Neuron (in vitro differentiated cells): Measurements from ENCODE around the gene ZNF214.
A peak's percentile ranks its signal among the peaks of the same experiment; 100 is the strongest.

Experiments used
- H2AFZ ChIP-seq: one replicate; pipeline ENCODE4 v1.6.1; 2013; ENCODE audit warnings: low read depth, mild to moderate bottlenecking, inconsistent platforms, low read length, moderate library complexity
- H3K27me3 ChIP-seq: one replicate; pipeline ENCODE4 v1.6.1; 2013; ENCODE audit warnings: low read length; ENCODE audit not compliant: insufficient read depth
- H3K36me3 ChIP-seq: one replicate; pipeline ENCODE4 v1.6.1; 2013; ENCODE audit warnings: low read length; ENCODE audit not compliant: insufficient read depth
- H3K4me1 ChIP-seq: one replicate; pipeline ENCODE4 v1.6.1; 2013; ENCODE audit warnings: low read length; ENCODE audit not compliant: insufficient read depth
- H3K4me3 ChIP-seq: 2 replicates; pipeline ENCODE4 v1.5.1; 2013; ENCODE audit warnings: mild to moderate bottlenecking, low read length, moderate library complexity
- H3K9me3 ChIP-seq: one replicate; pipeline ENCODE4 v1.6.1; 2013; ENCODE audit warnings: low read length

The ZNF214 gene

GRCh38 chr11:7020183-7020917, at the start of gene ZNF214, which contains the start of gene NLRP14:
TSS of gene ZNF214 (minus strand) at chr11:7020346. CDS start at chr11:7002835, 17,511 bp downstream.
TSS of gene NLRP14 (plus strand) at chr11:7020479. CDS start at chr11:7038587, 18,108 bp downstream.
- no peaks in the 10 kb centered on the region for H3K9me3 ChIP-seq
- H3K4me3 ChIP-seq, result peak within 1 kb of the TSS; percentile 58
- H3K36me3 ChIP-seq, result no peaks in the 10 kb centered on the region
- peaks cover 15% of the 10 kb centered on the region for H3K4me1 ChIP-seq
- H3K27me3 ChIP-seq, result no peaks in the 10 kb centered on the region
- H2AFZ ChIP-seq, result peak within 1 kb of the TSS; percentile 72

- Histone ChIP-seq H3K36me3 (no peaks in the 10 kb centered on the region), H3K4me3 (no peak overlapping the region), H3K9me3 (no peaks in the 10 kb centered on the region), H3K4me1 (peaks cover 13% of the 10 kb centered on the region), H3K27me3 (no peaks in the 10 kb centered on the region), H2AFZ (no peak overlapping the region)
These were observed 42.4 kb upstream of the ZNF214 start for GRCh38 chr11:7062534-7062933.

- no peak overlapping the region for H3K4me3 ChIP-seq
- H3K4me1 ChIP-seq, result peaks cover 13% of the 10 kb centered on the region
- no peak overlapping the region for H2AFZ ChIP-seq
- H3K36me3 ChIP-seq, result no peaks in the 10 kb centered on the region
- H3K9me3 ChIP-seq, result no peaks in the 10 kb centered on the region
- no peaks in the 10 kb centered on the region for H3K27me3 ChIP-seq
These were observed 40.7 kb upstream of the ZNF214 start for GRCh38 chr11:7060868-7061267.

GRCh38 chr11:7057641-7058040, 37.5 kb upstream of the ZNF214 start:
- peaks cover 7% of the 10 kb centered on the region for H3K4me1 ChIP-seq
- H3K4me3 ChIP-seq, result no peak overlapping the region
- no peak overlapping the region for H2AFZ ChIP-seq
- H3K9me3 ChIP-seq, result no peaks in the 10 kb centered on the region
- H3K27me3 ChIP-seq, result no peaks in the 10 kb centered on the region
- no peaks in the 10 kb centered on the region for H3K36me3 ChIP-seq

- no peak overlapping the region for H2AFZ ChIP-seq
- H3K9me3 ChIP-seq, result no peaks in the 10 kb centered on the region
- H3K4me3 ChIP-seq, result no peak overlapping the region
- peaks cover 7% of the 10 kb centered on the region for H3K4me1 ChIP-seq
- H3K36me3 ChIP-seq, result no peaks in the 10 kb centered on the region
- no peaks in the 10 kb centered on the region for H3K27me3 ChIP-seq
These were observed 36.8 kb upstream of the ZNF214 start for GRCh38 chr11:7056828-7057513.

GRCh38 chr11:7050191-7050590, 30.0 kb upstream of the ZNF214 start:
- Histone ChIP-seq H3K27me3 (no peaks in the 10 kb centered on the region), H3K36me3 (no peaks in the 10 kb centered on the region), H3K4me3 (no peak overlapping the region), H3K9me3 (no peaks in the 10 kb centered on the region), H3K4me1 (no peaks in the 10 kb centered on the region), H2AFZ (no peak overlapping the region)

GRCh38 chr11:7046474-7047175, 26.5 kb upstream of the ZNF214 start:
- H3K4me3 ChIP-seq, result no peak overlapping the region
- no peaks in the 10 kb centered on the region for H3K27me3 ChIP-seq
- H3K36me3 ChIP-seq, result no peaks in the 10 kb centered on the region
- no peak overlapping the region for H2AFZ ChIP-seq
- H3K9me3 ChIP-seq, result no peaks in the 10 kb centered on the region
- H3K4me1 ChIP-seq, result no peaks in the 10 kb centered on the region

GRCh38 chr11:7034019-7034418, 13.9 kb upstream of the ZNF214 start:
- Histone ChIP-seq H3K27me3 (no peaks in the 10 kb centered on the region), H3K36me3 (no peaks in the 10 kb centered on the region), H3K4me1 (no peaks in the 10 kb centered on the region)

GRCh38 chr11:7032692-7033091, 12.5 kb upstream of the ZNF214 start:
- H3K9me3 ChIP-seq, result no peaks in the 10 kb centered on the region
- H3K36me3 ChIP-seq, result no peaks in the 10 kb centered on the region
- no peak overlapping the region for H3K4me3 ChIP-seq
- H2AFZ ChIP-seq, result no peak overlapping the region
- no peaks in the 10 kb centered on the region for H3K27me3 ChIP-seq
- H3K4me1 ChIP-seq, result no peaks in the 10 kb centered on the region

More at GRCh38 chr11:7034019-7034418, 13.9 kb upstream of the ZNF214 start:
- Histone ChIP-seq H3K9me3 (no peaks in the 10 kb centered on the region), H2AFZ (no peak overlapping the region), H3K4me3 (no peak overlapping the region)

GRCh38 chr11:7031471-7031871, 11.3 kb upstream of the ZNF214 start:
- H3K27me3 ChIP-seq, result no peaks in the 10 kb centered on the region
- no peak overlapping the region for H2AFZ ChIP-seq
- no peaks in the 10 kb centered on the region for H3K36me3 ChIP-seq
- no peaks in the 10 kb centered on the region for H3K9me3 ChIP-seq
- H3K4me3 ChIP-seq, result no peak overlapping the region
- H3K4me1 ChIP-seq, result no peaks in the 10 kb centered on the region

- Histone ChIP-seq H3K4me1 (no peaks in the 10 kb centered on the region), H3K27me3 (no peaks in the 10 kb centered on the region), H3K9me3 (no peaks in the 10 kb centered on the region), H2AFZ (no peak overlapping the region), H3K4me3 (no peak overlapping the region), H3K36me3 (no peaks in the 10 kb centered on the region)
These were observed 10.7 kb upstream of the ZNF214 start for GRCh38 chr11:7030836-7031235.

GRCh38 chr11:7028141-7028540, 8.0 kb upstream of the ZNF214 start:
- no peak overlapping the region for H3K4me3 ChIP-seq
- no peaks in the 10 kb centered on the region for H3K9me3 ChIP-seq
- H3K36me3 ChIP-seq, result no peaks in the 10 kb centered on the region
- no peaks in the 10 kb centered on the region for H3K27me3 ChIP-seq
- H2AFZ ChIP-seq, result no peak overlapping the region
- H3K4me1 ChIP-seq, result no peaks in the 10 kb centered on the region

- peak overlapping the region; percentile 58 for H3K4me3 ChIP-seq
- peaks cover 15% of the 10 kb centered on the region for H3K4me1 ChIP-seq
- no peaks in the 10 kb centered on the region for H3K27me3 ChIP-seq
- no peaks in the 10 kb centered on the region for H3K36me3 ChIP-seq
- H2AFZ ChIP-seq, result no peak overlapping the region
- no peaks in the 10 kb centered on the region for H3K9me3 ChIP-seq
These were observed 1.2 kb upstream of the ZNF214 start for GRCh38 chr11:7021318-7021717.
